ENCODE data around the gene MAX.

MAX gene

DNA sequence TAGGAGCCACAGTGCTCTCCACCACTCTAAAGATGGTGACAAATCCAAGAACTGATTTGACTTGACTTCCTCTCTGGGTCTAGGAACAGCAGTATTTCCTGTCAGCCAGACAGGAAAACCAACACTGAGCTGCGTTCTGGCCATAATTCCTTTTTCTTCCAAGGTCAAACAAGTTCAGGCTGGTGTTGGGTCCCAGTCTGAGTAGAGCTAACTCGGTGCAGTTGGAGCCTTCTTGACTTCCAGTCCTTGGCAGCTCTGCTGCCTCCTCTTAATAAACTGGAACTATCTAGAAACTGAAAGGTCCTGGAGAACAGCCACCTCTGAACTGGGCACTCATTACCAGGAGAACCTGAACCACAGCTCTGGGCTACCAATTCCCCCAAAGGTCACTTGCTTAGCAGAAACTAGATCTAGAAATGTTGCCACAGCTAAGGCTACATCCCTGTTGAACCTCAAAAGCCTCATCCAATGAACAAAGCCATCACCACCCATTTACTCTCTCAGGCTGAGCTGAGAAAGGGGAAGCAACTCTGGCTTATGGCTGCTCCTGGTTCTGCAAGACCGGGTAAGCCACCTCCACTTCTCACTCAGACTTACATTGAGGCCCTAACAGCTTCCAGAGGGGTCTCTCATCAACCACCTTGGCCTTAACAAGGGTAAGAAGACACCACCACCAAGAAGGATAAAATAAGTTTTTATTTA is 27.7 kb downstream of the MAX start:
- FAIRE-seq (no peak), DNase-seq (ENCODE audit: insufficient read length, low spot score) (no peak)

DNA sequence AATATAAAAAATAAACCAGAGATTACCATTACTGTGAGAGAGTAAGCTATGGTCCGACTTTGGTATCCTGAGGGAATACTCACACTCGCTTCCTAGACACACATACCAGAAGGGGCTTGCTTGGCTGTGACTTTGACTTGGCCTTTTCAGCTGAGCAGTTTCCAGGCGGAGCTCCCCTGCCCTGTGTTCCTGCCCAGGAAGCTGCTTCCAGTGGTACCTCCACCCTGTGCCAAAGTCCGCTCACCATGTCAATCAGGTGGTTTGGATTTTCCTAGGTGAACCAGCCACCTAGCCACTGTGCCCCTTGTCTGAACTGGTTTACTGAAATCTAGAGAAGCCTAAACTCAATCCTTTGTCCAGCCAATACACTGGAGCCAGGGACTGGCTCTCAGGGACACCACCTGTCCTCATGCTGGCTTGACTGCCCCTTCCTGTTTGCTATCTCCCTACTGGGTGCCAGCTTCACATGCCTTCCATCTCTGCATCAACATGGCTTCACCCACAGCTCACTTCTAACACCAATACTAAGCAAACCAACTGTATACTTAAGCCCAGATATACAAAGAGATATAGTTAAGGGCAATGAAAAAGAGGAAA is 28.6 kb downstream of the MAX start:
- FAIRE-seq: peak; percentile 98
- DNase-seq (ENCODE audit: insufficient read length, low spot score): no peak

DNA sequence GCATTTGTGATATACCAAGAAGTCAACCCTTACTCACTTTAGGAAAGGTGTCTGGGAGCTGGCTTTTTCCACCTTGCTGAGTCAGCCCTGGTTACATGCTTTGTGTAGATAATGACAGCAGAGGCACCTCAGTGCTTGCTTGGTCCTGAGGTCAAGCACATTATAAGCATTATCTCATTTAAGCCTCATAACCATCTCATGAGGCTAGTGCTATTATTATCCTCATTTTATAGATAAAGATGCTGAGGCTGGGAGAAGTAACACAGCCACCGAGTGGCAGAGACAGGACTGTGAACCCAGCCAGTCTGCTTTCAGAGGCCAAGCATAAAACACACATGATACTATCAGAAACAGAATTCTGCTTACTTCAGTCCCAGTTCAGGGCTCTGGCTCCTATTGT is 29.4 kb downstream of the MAX start:
- FAIRE-seq (no peak), DNase-seq (ENCODE audit: insufficient read length, low spot score) (no peak)

DNA sequence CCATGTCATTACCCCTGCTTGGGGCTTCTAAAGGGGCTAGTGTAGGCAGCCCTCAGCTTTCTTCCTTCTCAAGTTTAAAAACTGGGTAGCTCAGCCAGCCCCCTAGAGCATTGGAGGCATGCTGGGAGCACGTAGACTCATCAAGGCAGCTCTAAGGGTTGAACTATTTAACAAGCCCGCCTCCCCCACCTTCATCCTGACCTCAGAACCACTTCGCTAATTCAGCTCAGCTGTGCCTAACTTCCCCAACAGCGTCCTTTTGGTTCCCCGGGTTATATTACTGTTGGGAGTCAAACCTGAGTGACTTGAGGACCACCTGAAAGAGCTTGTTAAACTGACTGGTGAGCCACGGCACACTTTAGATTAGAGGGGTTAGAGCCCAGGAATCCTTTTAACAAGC is 30.1 kb downstream of the MAX start:
- FAIRE-seq (no peak), DNase-seq (ENCODE audit: insufficient read length, low spot score) (no peak)

DNA sequence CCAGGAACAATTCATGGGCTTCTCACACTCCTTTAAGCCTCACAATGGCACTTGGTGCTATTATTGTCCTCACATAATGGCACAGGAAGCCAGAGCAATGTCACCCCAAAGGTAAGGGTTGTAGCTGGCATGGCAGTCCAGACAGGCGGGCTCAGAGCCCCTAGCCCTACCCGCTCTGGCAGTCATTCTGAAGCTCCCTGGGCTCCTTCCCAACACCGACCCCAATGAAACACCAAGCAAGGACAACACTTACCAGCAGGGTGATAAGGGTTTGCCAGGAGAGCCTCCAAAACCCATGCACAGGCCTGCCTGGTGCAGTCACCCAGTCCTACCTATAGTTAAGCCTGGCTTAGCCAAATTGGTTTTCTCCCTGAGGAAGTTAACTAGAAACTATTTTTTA is 30.8 kb downstream of the MAX start:
- DNase-seq (ENCODE audit: insufficient read length, low spot score): no peak
- FAIRE-seq: peak; percentile 89

DNA sequence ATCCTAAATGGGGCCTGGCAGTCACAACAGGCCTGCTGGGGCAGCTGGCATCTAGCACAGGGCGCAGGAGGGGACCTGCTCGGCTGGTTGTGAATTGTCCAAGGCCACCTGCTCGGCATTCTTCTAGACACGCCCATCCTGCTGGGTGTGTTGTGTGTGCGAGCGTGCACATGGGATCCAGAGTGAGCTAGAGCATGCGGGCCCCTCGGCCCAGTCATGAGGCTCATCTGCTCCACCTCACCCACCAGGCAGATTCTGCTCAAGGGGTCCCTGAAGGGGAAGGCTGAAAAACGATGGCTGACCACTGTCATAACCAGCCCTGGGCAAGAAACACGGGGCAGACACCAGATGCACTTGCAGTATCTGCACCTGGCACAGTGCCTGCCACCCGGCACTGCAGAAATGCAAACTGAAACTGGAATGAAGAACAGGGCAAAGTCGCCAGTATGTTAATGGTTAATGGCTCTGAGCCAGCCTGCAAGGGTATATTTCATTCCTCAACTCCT is 31.8 kb downstream of the MAX start:
- DNase-seq (ENCODE audit: insufficient read length, low spot score) (no peak), FAIRE-seq (peak; percentile 96)

DNA sequence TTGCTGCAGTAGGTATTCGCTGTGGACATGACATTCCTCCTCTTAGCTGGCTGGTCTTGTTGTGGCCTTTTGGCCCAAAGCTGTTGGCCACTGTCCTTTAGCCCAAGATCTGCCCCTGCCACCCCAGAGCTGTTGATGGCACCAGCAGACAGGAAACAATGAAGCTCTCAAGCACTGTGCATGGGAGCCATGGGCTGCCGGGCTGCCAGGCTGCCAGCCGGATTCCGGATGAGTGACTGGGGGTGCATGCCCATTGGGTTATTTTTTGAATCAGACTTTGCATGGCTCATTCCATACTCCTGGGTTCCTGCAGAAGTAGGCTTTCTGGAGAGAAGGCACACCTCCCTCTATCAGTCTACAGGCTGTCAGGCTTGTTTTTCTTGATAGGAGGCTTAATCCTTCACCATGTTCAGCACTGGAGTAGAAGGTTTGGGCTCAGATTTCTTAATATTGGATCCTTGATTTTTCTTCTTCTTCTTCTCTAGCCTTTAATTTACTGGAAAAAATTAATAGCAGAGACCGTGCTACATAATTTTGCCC is 32.4 kb downstream of the MAX start:
- DNase-seq (ENCODE audit: insufficient read length, low spot score): no peak
- FAIRE-seq: no peak

DNA sequence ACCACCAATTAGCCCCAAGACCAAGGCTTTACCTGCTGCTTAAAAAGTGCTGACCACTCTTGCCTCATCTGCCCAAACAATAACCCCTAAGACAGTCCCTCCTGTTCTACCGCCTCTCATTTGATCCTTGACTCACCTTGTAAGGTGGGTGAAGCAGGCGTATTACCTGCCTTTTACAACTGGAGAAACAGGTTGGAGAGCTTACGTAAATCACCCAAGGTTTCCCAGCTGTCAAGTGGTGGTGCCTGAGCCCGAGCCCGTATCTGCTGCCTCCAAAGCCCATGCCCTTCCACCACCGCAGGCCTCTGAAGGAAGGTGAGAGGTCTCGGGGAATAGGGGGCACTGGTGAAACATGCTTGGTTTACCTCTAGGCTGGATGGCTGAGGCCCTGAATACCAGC is 36.6 kb downstream of the MAX start:
- FAIRE-seq: no peak
- DNase-seq (ENCODE audit: insufficient read length, low spot score): no peak

DNA sequence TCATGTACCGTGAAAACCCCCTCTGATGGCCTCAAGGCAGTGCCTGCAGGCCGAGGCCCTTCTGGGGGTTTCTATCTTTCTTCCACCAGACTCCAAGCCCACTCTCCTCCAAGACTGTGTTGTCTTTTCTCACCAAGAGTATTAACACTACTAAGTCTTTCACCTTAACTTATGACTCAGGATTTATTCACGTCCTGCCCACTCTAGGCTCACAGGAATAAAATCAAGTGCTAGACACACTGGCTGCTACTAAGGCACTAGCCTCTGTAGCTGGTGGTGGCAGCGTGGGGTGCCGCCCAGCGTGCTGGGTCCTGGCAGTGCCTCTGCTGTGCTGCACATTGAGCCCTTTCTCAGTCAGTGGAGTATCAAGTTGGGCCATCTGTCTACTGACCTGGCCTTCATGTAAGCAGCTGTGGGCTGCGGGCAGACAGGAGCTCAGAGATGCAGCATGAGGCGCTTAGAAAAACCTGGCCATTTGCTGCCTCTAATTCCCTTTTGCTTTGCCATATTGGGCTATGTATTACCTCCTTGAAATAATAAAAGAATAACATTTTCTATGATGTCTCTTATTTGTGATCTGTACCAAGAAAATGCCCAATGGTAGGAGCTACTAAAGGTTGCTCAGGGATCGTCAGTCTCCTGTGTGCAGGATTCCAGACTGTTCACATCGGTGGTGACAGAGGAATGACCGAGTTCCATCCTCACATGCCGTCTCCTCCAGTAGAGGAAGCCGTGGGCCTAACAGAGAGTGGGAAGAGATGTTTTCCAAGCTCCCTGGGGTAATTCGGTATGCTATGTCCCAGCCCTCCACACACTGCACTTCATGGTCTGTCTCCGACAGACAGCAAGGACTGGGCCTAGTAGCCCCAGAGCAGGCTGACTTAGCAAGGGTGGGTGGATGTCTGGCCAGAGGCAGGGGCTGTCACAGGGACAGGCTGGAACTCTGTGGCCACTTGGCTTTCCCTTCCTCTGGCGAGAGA is 39.9 kb downstream of the MAX start:
- FAIRE-seq (peak; percentile 95), DNase-seq (ENCODE audit: insufficient read length, low spot score) (no peak)

DNA sequence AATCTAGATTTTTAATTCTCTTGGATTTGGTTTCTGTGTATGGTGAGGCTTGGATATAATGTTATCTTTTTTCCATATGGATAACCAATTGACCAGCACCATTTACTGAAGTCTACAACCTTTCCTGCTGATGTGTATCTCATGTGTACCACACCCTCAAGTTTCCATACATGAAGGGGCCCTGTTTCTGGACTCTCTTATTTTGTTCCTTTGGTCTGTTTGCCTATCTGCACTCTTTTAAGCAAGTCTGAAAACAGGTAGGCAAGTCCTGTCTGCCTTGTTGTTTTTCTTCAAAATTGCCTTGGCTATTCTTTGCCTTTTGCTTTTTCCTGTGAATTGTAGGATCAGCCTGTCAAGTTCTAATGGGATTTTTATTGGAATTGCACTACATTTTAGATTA is 44.6 kb downstream of the MAX start:
- DNase-seq (ENCODE audit: insufficient read length, low spot score) (no peak), FAIRE-seq (peak; percentile 85)

DNA sequence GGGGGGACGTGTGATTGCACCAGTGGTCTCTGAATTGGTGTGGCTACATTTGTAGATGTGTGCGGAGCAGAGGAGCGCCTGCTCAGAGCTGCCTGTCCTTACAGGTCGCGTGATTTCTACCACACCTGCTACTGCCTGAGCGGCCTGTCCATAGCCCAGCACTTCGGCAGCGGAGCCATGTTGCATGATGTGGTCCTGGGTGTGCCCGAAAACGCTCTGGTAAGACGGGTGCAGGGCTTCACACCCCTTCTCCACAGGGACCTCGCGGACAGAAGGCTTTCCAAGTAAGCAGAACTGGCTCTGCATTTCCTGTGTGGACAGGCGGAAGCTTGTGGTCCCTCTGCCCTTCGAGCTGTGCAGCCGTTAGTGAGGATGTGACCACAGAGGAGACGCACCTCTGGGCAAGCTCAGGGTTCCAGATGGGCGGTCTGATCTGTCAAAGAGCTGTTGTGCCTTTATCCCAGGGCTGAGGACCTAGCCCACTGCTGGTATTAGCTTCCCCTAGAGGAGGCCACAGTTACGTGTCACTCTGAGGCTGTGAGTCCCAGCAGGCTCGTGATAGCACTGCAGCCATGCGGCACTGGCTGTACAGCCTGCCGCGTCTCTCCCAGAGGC is 47.7 kb downstream of the MAX start:
- DNase-seq (ENCODE audit: insufficient read length, low spot score) (no peak), FAIRE-seq (peak; percentile 97)

DNA sequence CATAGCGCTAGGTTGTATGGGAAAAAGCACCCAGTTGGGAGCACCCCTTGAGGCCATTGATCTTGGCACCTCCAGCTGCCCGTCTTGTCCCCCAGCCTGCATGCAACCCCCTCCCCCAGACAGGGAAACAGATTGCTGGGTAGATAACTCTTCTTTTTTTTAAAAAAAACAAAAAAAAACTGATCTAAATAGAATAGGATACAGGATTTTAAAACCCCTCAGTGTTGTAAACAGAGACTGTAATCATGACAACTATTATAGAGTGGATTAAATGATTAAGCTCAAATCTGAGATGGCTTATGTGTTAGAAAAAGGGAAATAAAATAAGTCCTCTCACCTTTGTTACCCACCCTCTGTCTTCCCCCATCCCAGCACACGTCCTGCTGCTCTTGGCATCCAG is 48.9 kb downstream of the MAX start:
- DNase-seq (ENCODE audit: insufficient read length, low spot score) (no peak), FAIRE-seq (peak; percentile 49)

DNA sequence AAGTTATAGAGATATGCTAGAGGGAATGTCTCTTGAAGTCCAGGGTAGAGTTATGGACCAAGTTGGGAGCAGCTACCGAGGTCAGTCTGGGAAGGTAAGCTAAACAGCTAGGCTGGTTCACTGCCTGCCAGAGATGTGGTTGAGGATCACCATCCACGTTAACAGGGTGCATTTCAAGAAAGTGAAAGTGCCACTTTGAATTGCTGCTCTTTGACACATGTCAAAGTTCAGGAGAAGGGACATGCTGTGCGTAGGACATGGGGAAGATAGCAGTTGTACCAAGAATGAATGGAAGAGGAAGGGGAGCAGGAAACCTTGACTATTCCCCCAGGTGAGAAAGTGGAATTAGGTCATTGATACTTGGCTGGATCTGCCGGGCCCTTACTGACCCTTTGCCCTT is 49.5 kb downstream of the MAX start:
- DNase-seq (ENCODE audit: insufficient read length, low spot score) (no peak), FAIRE-seq (peak; percentile 99)

DNA sequence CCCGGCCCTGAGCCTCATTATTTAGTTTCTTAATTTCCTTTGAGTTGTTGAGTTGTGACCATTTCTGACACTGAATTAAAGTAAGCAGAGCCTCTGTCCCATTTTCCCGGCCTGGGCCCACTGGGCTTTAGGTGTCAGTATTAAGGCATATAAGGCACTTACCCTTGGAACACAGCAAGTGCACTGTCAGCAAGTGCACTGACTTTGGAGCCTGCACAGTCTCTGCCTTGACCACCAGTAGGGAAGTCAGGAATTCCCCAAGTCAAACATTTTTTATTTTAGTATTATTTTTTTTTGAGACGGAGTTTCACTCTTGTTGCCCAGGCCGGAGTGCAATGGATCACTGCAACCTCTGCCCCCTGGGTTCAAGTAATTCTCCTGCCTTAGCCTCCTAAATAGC is 56.6 kb downstream of the MAX start:
- FAIRE-seq: no peak
- no peak for DNase-seq (ENCODE audit: insufficient read length, low spot score)

DNA sequence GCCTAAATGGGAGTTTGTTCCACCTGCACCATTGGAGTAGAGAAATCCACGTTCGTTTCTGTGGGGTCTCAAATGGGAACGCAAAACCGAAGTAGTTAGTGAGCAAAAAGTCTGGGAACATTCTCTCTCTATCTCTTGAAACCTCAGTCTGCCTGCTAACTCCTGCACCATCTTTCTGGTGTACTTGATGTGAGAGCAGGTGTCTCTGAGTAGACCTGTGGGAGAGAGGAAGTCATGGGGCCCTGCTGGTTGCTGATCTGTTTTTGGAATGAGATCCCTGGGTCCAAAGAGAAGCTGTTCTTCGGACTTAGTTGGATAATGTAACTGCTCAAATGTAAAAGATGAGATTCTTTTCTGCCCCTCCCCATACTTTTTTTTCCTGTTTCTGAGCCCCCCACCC is 57.3 kb downstream of the MAX start:
- DNase-seq (ENCODE audit: insufficient read length, low spot score) (no peak), FAIRE-seq (peak; percentile 65)

DNA sequence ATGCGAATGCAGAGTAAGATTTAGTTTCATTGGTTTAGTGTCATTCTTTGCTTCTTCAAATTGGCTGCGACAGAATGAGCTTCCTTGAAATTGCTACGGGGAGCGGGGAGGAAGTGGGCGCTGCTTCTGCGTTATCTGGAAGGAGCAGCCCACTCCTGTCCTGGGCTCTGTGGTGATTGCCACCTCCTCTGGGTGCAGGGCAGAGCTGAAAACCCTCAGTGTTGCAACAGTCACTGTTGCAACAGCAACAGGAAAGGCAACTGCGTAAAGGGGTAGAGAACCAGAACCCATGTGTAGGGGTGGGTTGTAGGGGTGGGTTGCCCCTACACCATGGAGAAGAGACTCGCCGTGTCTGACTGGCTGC is 57.7 kb downstream of the MAX start:
- DNase-seq (ENCODE audit: insufficient read length, low spot score): no peak
- FAIRE-seq: peak; percentile 80

DNA sequence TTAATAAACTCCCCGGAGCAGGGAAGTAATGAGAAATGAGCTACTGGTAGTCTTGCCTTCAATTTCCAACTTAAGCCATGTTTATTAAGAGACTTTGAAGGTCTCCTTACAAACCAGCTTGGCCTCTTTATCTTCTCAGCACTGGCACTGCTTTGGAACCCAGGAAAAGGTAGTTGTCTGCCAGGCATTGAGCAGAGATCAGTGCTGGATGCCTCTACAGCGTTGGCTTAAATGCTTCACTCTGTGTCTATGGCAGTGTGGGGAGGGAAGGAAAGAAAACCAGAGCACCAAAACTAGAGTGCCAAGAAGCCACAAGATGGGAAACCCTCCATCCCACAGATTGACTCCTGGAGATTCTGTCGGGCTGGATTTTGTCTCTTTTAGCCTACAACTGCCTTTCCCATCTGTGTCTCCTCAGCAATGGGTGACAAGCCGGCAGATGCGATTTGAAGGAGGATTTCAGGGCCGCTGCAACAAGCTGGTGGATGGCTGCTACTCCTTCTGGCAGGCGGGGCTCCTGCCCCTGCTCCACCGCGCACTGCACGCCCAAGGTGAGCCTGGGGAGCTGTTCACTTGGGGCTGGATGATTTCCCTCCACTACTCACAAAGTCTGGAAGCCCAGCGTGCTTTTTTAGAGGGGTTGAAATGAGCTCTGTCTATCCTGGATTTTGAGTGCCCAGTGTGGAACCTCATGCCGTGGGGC is 58.3 kb downstream of the MAX start:
- FAIRE-seq (peak; percentile 38), DNase-seq (ENCODE audit: insufficient read length, low spot score) (no peak)

DNA sequence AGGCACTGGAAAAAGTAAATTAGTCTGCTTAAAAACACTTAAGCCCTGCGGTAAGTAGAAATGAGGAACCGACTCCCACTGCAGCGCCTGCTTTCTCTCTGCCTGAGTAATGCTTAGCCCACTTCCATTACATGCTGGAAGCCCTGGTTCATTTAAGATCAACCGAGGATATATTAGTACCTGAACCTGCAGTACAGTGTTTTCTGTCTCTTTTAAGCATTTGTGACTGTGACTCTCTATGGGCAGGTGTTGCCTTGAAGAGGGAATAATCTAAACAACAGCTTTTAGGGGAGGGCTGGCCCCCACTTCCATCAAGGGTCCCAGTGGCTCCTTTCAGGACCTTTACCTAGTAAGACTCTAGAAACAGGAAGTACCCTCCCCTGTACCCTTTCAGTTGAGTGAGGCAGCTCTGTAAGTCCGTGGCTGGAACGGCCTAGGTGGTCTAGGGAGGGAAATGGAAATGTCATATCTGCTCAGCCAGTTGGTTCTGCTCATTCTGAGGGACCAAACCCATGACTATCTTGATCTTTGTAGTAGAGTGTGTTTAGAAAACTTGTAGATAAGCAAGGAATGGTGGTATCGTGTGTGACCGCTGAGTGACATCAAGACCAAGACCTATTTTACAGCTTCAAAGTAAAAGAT is 59.5 kb downstream of the MAX start:
- DNase-seq (ENCODE audit: insufficient read length, low spot score) (no peak), FAIRE-seq (peak; percentile 88)

DNA sequence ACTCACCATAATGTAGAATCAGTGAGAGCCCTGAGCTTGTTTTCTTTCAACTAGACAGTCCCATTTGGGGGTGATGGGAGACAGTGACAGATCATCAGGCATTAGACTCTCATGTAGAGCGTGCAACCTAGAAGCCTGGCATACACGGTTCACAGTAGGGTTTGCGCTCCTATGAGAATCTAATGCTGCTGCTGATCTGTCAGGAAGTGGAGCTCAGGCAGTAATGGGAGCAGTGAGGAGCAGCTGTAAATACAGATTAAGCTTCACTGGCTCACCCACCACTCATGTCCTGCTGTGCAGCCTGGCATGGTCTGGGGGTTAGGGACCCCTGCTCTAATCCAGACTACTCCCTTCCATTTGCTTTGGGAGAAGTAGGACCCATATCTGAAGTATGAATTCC is 60.0 kb downstream of the MAX start:
- DNase-seq (ENCODE audit: insufficient read length, low spot score) (no peak), FAIRE-seq (peak; percentile 80)

DNA sequence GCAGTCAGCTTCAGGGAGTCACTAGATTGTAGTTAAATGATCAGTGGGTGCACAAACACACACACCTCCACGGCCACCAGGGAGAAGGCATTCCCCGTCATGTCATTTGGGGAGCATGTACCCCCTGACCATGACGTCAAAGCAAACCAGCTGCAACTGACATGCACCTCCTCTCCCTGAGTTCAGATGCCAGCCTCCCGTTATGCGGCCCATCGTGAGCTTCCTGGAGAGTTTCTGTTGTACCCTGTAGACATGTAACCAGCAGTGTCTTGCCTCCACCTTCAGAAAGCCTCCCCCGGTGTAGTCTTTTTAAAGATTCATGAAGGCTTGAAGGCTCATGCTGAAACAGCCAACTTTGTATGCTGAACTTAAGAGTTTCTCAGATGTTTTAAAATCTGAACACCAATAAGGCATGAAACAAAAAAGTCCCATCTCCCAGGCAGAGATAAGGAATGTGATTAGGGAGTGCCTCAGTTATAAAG is 60.8 kb downstream of the MAX start:
- DNase-seq (ENCODE audit: insufficient read length, low spot score) (no peak), FAIRE-seq (peak; percentile 98)

Measured in HTR-8/SVneo (cell line).